PC-9 (cell line): ENCODE data around the gene ZNF221. TPM values are rescaled to one million over a fixed set of nuclear protein-coding genes. Genes with fewer than 3 reads are reported as not detected.

ENCODE experiments used
- BruUV-seq: library from RNA; stranded (reverse); fragments of 400-500 nt; replicated peaks from 2 replicates; lab custom pipeline; 2021; lab: Mats Ljungman, UMichigan
- CTCF ChIA-PET: fragments of 300-600 bp; sonication (Branson Sonifier 250); formaldehyde crosslinking; loops from one replicate; lab custom pipeline; 2022; ENCODE audit warnings: antibody characterized with exemption; lab: Charles Lee
- POLR2A ChIA-PET: fragments of 300-600 bp; sonication (Branson Sonifier 250); formaldehyde crosslinking; loops from one replicate; lab custom pipeline; 2022; ENCODE audit warnings: antibody characterized with exemption; ENCODE audit not compliant: unreplicated experiment; lab: Charles Lee
- DNase-seq, 2 experiments: peaks; one replicate each; pipeline versions ENCODE4 v3.0.0 to v3.0.0-alpha.2; 2015 to 2022; ENCODE audit warnings: mixed read lengths in 1 of 2
- H2AFZ ChIP-seq: fragments of 200-600 bp; sonication (generic); 2 replicates; pipeline ENCODE4 v1.8.1; 2017; ENCODE audit warnings: antibody characterized with exemption
- H3F3A ChIP-seq: fragments of 200-600 bp; sonication (generic); 2 replicates; pipeline ENCODE4 v1.8.1; 2017; ENCODE audit warnings: antibody characterized with exemption, mild to moderate bottlenecking, low read depth; ENCODE audit not compliant: insufficient read depth
- H3K27ac ChIP-seq: fragments of 200-600 bp; sonication (generic); 2 replicates; pipeline ENCODE4 v1.6.1; 2016; ENCODE audit warnings: mixed run types
- H3K27me3 ChIP-seq: fragments of 200-600 bp; sonication (generic); 2 replicates; pipeline ENCODE4 v1.6.1; 2016; ENCODE audit warnings: low read depth, mixed run types; ENCODE audit not compliant: insufficient read depth
- H3K36me3 ChIP-seq: fragments of 200-600 bp; sonication (generic); 2 replicates; pipeline ENCODE4 v1.6.1; 2016; ENCODE audit warnings: low read depth, mixed run types
- H3K4me1 ChIP-seq: fragments of 200-600 bp; sonication (generic); replicated peaks from 2 replicates; pipeline ENCODE4 v1.6.1; 2016; ENCODE audit warnings: mixed run types; ENCODE audit not compliant: insufficient read depth
- H3K4me2 ChIP-seq: fragments of 200-600 bp; sonication (generic); 2 replicates; pipeline ENCODE4 v1.6.1; 2017; ENCODE audit warnings: mixed run types
- H3K4me3 ChIP-seq: fragments of 200-600 bp; sonication (generic); 2 replicates; pipeline ENCODE4 v1.6.1; 2016; ENCODE audit warnings: mixed run types
- H3K79me2 ChIP-seq: fragments of 200-600 bp; sonication (generic); 2 replicates; pipeline ENCODE4 v1.6.1; 2017; ENCODE audit warnings: low read depth, mixed run types
- H3K9me2 ChIP-seq: fragments of 200-600 bp; sonication (generic); 2 replicates; pipeline ENCODE4 v1.8.1; 2017; ENCODE audit warnings: mild to moderate bottlenecking; ENCODE audit not compliant: insufficient read depth
- H3K9me3 ChIP-seq: fragments of 200-600 bp; sonication (generic); 2 replicates; pipeline ENCODE4 v1.8.1; 2016; ENCODE audit warnings: low read depth; ENCODE audit not compliant: insufficient read depth
- H4K20me1 ChIP-seq: fragments of 200-600 bp; sonication (generic); 2 replicates; pipeline ENCODE4 v1.8.1; 2017; ENCODE audit not compliant: insufficient read depth
- EZH2 ChIP-seq: fragments of 200-600 bp; sonication (generic); IDR thresholded peaks from 2 replicates; pipeline ENCODE4 v1.8.0; 2017; ENCODE audit warnings: antibody characterized with exemption, low read depth
- intact Hi-C: fragments of 100-400 bp; cut with micrococcal nuclease; formaldehyde crosslinking; loops from one replicate; pipeline ENCODE4 v1.10.0; 2022; ENCODE audit not compliant: unreplicated experiment
- total RNA-seq: library from RNA; stranded (reverse); gene quantifications from 2 replicates; pipeline ENCODE4 v1.2.3, GENCODE V29; 2021
- TF ChIP-seq, protein P1 (sequence below): fragments of 200-600 bp; sonication (generic); conservative IDR thresholded peaks from 2 replicates; pipeline ENCODE4 v1.6.1; 2017; ENCODE audit warnings: mixed run types, antibody characterized with exemption, mild to moderate bottlenecking, moderate library complexity

Gene ZNF221
- total RNA-seq, 1 experiment from 2014 or later: 1.7 TPM

DNA sequence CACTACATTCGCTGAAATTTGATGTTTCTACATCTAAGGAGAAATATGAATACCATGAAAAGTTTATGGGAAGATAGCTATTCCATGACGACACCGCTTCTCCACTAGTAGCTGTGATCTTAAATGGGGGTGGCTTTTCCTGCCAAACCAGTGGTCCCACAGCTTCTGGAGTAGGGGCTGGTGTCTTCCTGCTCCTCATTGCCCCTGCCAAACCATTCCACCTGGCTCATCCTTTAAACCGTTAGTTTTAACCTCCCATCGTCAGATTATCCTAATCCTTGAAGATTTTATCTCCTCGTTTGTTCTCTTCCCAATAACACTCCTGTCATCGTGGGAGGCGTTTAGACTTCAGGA is 51.2 kb downstream of the ZNF221 start:
- TSS peak; percentile 78 for BruUV-seq
- no peaks in the 10 kb centered on the region for H3K27me3 ChIP-seq
- H3K4me3 ChIP-seq: peak overlapping the region; percentile 86
- ChIA-PET CTCF (interaction anchor here (0.6 kb wide), 1 partner anchor 50 kb away, joined by 7 read pairs; no protein-coding TSS in a partner anchor), POLR2A (no interaction called here)
- no peak overlapping the region for H3K27ac ChIP-seq
- peak overlapping the region; percentile 96 for H2AFZ ChIP-seq
- TF ChIP-seq, protein P1, sequence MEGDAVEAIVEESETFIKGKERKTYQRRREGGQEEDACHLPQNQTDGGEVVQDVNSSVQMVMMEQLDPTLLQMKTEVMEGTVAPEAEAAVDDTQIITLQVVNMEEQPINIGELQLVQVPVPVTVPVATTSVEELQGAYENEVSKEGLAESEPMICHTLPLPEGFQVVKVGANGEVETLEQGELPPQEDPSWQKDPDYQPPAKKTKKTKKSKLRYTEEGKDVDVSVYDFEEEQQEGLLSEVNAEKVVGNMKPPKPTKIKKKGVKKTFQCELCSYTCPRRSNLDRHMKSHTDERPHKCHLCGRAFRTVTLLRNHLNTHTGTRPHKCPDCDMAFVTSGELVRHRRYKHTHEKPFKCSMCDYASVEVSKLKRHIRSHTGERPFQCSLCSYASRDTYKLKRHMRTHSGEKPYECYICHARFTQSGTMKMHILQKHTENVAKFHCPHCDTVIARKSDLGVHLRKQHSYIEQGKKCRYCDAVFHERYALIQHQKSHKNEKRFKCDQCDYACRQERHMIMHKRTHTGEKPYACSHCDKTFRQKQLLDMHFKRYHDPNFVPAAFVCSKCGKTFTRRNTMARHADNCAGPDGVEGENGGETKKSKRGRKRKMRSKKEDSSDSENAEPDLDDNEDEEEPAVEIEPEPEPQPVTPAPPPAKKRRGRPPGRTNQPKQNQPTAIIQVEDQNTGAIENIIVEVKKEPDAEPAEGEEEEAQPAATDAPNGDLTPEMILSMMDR: no peak
- no peak for TF ChIP-seq EZH2
- H4K20me1 ChIP-seq: no peaks in the 10 kb centered on the region
- H3K4me2 ChIP-seq: peak overlapping the region; percentile 82
- peaks cover 2% of the 10 kb centered on the region; the same call in 1 of the 2 replicates for H3K36me3 ChIP-seq
- intact Hi-C loops: loop anchor here (1.0 to 2.0 kb wide), 4 partner anchors 18 to 51 kb away; partner anchors contain the start of genes ZNF155, ZNF221 and ZNF222
- H3F3A ChIP-seq: no peaks in the 10 kb centered on the region
- 0 out of 2 replicates have a peak, but pooled peaks cover 9% of the 10 kb centered on the region for H3K9me3 ChIP-seq
- H3K79me2 ChIP-seq: 0 out of 2 replicates have a peak, but pooled peaks cover 3% of the 10 kb centered on the region
- DNase-seq: no peak
- no peaks in the 10 kb centered on the region for H3K9me2 ChIP-seq
- peaks cover 13% of the 10 kb centered on the region for H3K4me1 ChIP-seq

DNA sequence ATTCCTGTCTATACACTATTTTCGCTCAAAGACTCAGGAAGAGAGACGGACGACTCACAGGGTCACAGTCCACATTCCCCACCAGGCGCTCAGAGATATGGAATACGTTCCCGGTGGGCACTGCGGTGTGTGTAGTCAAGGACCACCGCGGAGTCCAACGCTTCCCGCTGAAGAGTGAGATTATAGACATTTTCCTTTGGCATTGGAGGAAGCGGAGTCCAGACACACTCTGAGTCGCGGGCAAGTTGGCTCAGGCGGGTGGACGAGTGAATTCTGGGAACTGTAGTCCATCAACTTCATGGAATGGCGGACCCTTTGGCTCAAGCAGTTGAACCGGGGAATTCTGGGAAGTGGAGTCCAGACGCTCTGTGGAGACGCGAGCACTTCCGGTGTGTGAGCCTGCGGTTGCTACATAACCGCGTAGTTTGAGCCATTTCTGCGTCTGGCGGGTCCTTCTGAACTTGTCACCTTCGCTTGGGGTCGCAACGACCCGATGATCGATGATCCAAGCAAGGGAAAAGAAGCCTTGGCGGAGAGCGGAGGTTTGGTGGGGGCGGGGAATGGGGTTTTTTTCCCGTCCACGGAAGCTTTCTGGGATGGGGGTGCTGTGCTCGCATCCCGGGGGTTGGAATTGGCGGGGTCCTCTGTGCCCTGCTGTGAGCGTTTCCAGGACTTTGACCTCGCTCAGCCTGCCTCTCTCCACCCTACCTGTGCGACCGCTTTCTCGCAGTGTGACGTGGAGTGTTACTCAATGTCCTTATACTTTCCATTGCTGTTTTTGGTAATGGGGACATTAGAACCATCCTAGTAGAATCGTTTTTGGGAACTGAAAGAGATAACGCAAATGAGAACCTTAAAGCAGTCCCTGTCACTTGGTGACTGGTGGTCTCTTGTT is 51.8 kb downstream of the ZNF221 start, which contains the start of gene ZNF230:
ZNF230 (plus strand) TSS at position 392 of the 895 bp plus-strand sequence. CDS start 4,122 bp downstream, outside the sequence.
- intact Hi-C loops: loop anchor here (1.0 to 2.0 kb wide), 4 partner anchors 19 to 52 kb away; partner anchors contain the start of genes ZNF155, ZNF221 and ZNF222
- POLR2A ChIA-PET: no interaction called here

More for the DNA sequence above, 51.8 kb downstream of the ZNF221 start, which contains the start of gene ZNF230:
- no peak for TF ChIP-seq EZH2
- TF ChIP-seq, protein P1: no peak
- Histone ChIP-seq H3F3A (no peaks in the 10 kb centered on the region), H3K27me3 (no peaks in the 10 kb centered on the region), H3K36me3 (peaks cover 8% of the 10 kb centered on the region; the same call in 1 of the 2 replicates), H3K9me2 (no peaks in the 10 kb centered on the region), H3K27ac (no peak within 1 kb of the TSS), H3K9me3 (peaks cover 6% of the 10 kb centered on the region; the same call in 1 of the 2 replicates), H2AFZ (peak within 1 kb of the TSS; percentile 96), H3K4me1 (peaks cover 13% of the 10 kb centered on the region), H3K79me2 (0 out of 2 replicates have a peak, but pooled peaks cover 3% of the 10 kb centered on the region), H3K4me2 (peak within 1 kb of the TSS; percentile 82), H4K20me1 (no peaks in the 10 kb centered on the region), H3K4me3 (peak within 1 kb of the TSS; percentile 86)
- BruUV-seq: TSS peak; percentile 85
- peak; percentile 79 to 94 for DNase-seq
- CTCF ChIA-PET: no interaction called here
